SU-DHL-6 (cell line): ENCODE results near the gene HCFC1R1.

Experiments used
- H2AFZ ChIP-seq: fragments of 200-600 bp; sonication (generic); 2 replicates; pipeline ENCODE4 v1.6.1; 2014; ENCODE audit warnings: low read depth, mild to moderate bottlenecking, moderate library complexity, mixed read lengths, antibody characterized with exemption, low read length; ENCODE audit not compliant: severe bottlenecking
- H3F3A ChIP-seq: fragments of 200-600 bp; shearing (Covaris generic); 2 replicates; pipeline ENCODE4 v1.6.0; 2016; ENCODE audit warnings: antibody characterized with exemption, mild to moderate bottlenecking; ENCODE audit not compliant: insufficient read depth
- H3K27ac ChIP-seq: fragments of 200-600 bp; sonication (generic); 2 replicates; pipeline ENCODE4 v1.5.1; 2016; ENCODE audit warnings: low read depth, mild to moderate bottlenecking, low read length, moderate library complexity, mixed read lengths
- H3K27me3 ChIP-seq: fragments of 200-600 bp; sonication (generic), shearing (Covaris generic); 2 replicates; pipeline ENCODE4 v1.6.0; 2014; ENCODE audit warnings: mild to moderate bottlenecking, low read length
- H3K36me3 ChIP-seq: fragments of 200-600 bp; sonication (generic); 2 replicates; pipeline ENCODE4 v1.6.1; 2014; ENCODE audit warnings: mild to moderate bottlenecking, low read length, mixed read lengths
- H3K4me2 ChIP-seq: fragments of 300-600, 200-600 bp; shearing (Covaris generic), sonication (generic); 2 replicates; pipeline ENCODE4 v1.6.0; 2014; ENCODE audit warnings: low read length, low read depth, mild to moderate bottlenecking; ENCODE audit not compliant: poor library complexity, severe bottlenecking
- H3K4me3 ChIP-seq: fragments of 200-600 bp; sonication (generic); 2 replicates; pipeline ENCODE4 v1.5.1; 2014; ENCODE audit warnings: antibody characterized with exemption, low read length, mild to moderate bottlenecking, mixed read lengths; ENCODE audit not compliant: insufficient read depth, poor library complexity, severe bottlenecking
- H3K79me2 ChIP-seq: fragments of 200-600 bp; sonication (generic); 2 replicates; pipeline ENCODE4 v1.6.1; 2014; ENCODE audit warnings: mild to moderate bottlenecking, low read length, moderate library complexity; ENCODE audit not compliant: insufficient read depth
- H3K9ac ChIP-seq: fragments of 200-600 bp; sonication (generic); 2 replicates; pipeline ENCODE4 v1.7.0; 2014; ENCODE audit warnings: mild to moderate bottlenecking, low read length
- H3K9me2 ChIP-seq: fragments of 200-600 bp; sonication (generic); replicated peaks from 2 replicates; pipeline ENCODE4 v1.6.1; 2014; ENCODE audit warnings: low read length; ENCODE audit not compliant: insufficient read depth
- H3K9me3 ChIP-seq: fragments of 200-600 bp; sonication (generic); 2 replicates; pipeline ENCODE4 v1.6.1; 2014; ENCODE audit warnings: low read length, mixed read lengths; ENCODE audit not compliant: insufficient read depth
- H4K20me1 ChIP-seq: fragments of 200-600 bp; sonication (generic); 2 replicates; pipeline ENCODE4 v1.6.1; 2014; ENCODE audit warnings: low read depth, mild to moderate bottlenecking, antibody characterized with exemption, low read length, moderate library complexity, mixed read lengths
- EZH2phosphoT487 ChIP-seq: fragments of 200-600 bp; sonication (generic), shearing (Covaris generic); conservative IDR thresholded peaks from 2 replicates; pipeline ENCODE4 v1.6.1; 2018; ENCODE audit warnings: mild to moderate bottlenecking, antibody characterized with exemption, low read length, moderate library complexity, mixed read lengths
- TF ChIP-seq, protein P1 (sequence below): fragments of 200-600 bp; sonication (generic); IDR thresholded peaks from one replicate; pipeline ENCODE4 v1.5.1; 2017; ENCODE audit warnings: antibody characterized with exemption, mild to moderate bottlenecking, low read length, moderate library complexity; ENCODE audit not compliant: insufficient read depth, poor library complexity, severe bottlenecking

HCFC1R1 gene

DNA sequence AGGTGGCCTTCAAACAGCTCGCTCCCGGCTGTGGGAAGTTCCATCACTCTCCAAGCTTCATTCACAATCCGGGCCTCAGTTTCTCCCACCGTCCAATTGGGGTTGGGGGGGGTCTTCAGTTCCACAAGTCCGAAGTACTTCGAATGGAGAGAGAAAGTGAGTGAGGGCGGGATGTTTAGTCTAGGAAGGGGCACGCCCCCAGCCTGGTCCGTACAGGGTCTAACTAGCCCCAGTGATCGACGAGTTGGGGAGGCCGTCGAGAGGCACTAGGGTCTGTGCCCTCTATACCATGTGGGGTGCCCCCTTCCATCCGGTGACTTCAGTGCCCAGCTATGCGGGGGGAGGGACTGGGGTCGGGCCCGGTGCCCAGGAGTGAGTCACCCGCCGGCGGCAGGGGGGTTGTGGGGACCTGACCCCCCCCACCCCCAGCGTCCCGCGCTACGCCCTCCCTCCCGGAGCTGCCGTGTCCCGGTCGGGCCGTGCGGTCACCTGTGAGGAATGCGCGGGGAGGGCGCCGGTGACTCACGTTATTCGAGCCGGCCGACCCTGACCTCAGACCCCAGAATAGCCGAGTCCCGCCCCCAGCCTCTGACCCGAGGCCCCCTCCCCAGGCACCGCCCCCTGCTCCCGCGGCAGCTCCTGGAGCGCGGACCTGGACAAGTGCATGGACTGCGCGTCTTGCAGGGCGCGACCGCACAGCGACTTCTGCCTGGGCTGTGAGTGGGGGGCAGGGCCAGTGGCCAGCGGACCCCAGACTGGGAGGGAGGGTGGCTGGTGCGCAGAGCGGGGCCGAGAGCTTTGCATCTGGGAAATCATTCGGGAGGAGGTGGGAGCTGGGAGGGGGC lies 2.9 kb downstream of the HCFC1R1 start:
- Histone ChIP-seq H2AFZ (peak overlapping the region; percentile 21), H3K4me3 (peak overlapping the region; percentile 65), H3K9ac (peak overlapping the region; percentile 68), H3K36me3 (no peaks in the 10 kb centered on the region), H3K79me2 (no peaks in the 10 kb centered on the region), H4K20me1 (no peaks in the 10 kb centered on the region), H3K27ac (peak overlapping the region; percentile 40), H3K4me2 (peak overlapping the region; percentile 97), H3K27me3 (no peaks in the 10 kb centered on the region), H3F3A (peaks cover 18% of the 10 kb centered on the region), H3K9me3 (no peaks in the 10 kb centered on the region), H3K9me2 (no peaks in the 10 kb centered on the region)
- TF ChIP-seq EZH2phosphoT487 = no peak
- TF ChIP-seq, protein P1, sequence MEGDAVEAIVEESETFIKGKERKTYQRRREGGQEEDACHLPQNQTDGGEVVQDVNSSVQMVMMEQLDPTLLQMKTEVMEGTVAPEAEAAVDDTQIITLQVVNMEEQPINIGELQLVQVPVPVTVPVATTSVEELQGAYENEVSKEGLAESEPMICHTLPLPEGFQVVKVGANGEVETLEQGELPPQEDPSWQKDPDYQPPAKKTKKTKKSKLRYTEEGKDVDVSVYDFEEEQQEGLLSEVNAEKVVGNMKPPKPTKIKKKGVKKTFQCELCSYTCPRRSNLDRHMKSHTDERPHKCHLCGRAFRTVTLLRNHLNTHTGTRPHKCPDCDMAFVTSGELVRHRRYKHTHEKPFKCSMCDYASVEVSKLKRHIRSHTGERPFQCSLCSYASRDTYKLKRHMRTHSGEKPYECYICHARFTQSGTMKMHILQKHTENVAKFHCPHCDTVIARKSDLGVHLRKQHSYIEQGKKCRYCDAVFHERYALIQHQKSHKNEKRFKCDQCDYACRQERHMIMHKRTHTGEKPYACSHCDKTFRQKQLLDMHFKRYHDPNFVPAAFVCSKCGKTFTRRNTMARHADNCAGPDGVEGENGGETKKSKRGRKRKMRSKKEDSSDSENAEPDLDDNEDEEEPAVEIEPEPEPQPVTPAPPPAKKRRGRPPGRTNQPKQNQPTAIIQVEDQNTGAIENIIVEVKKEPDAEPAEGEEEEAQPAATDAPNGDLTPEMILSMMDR = no peak

DNA sequence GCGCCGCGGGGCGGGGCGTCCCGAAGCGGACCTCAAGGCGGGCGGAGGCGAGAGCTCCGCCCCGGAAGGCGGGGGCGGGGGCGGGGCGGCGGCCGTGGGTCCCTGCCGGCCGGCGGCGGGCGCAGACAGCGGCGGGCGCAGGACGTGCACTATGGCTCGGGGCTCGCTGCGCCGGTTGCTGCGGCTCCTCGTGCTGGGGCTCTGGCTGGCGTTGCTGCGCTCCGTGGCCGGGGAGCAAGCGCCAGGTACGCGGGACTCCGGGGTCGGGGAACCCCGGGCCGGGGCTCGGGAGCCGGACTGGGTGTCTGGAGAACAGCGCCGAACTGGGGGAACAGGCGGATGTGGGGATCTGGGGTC lies 3.5 kb downstream of the HCFC1R1 start, which contains the start of gene TNFRSF12A:
Gene TNFRSF12A, plus strand, starts transcription at position 122 of the 357 bp plus-strand sequence. Its CDS starts 30 bp downstream, at position 152.
- Histone ChIP-seq H2AFZ (peak within 1 kb of the TSS; percentile 21), H3K27me3 (no peaks in the 10 kb centered on the region), H3K4me3 (peak within 1 kb of the TSS; percentile 65), H3F3A (peaks cover 18% of the 10 kb centered on the region), H3K9me2 (no peaks in the 10 kb centered on the region), H4K20me1 (no peaks in the 10 kb centered on the region), H3K9ac (peak within 1 kb of the TSS; percentile 68), H3K79me2 (no peaks in the 10 kb centered on the region), H3K9me3 (no peaks in the 10 kb centered on the region), H3K27ac (peak within 1 kb of the TSS; percentile 40), H3K36me3 (no peaks in the 10 kb centered on the region), H3K4me2 (peak within 1 kb of the TSS; percentile 97)
- TF ChIP-seq, protein P1 = no peak
- TF ChIP-seq EZH2phosphoT487 = no peak

DNA sequence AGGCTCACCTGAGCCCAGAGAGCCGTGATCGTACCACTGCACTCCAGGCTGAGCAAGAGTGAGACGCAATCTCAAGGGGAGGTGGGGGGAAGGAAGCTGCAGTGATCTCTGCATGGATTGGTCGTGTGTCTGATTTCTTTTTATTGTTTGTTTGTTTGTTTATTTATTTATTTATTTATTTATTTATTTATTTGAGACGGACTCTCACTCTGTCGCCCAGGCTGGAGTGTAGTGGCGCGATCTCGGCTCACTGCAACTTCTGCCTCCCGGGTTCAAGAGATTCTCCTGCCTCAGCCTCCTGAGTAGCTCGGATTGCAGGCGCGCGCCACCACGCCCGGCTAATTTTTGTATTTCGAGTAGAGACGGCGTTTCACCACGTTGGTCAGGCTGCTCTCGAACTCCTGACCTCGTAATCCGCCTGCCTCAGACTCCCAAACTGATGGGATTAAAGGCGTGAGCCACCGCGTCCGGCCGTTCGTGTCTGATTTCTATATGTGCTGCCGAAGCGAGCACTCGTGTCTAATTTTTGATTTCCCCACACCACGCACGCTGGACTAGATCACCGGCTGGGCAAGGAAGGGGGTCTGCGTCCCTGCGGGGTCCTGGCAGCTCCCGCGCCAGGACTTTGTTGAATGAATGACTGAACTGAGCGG lies 4.0 kb downstream of the HCFC1R1 start:
- Histone ChIP-seq H3K79me2 (no peaks in the 10 kb centered on the region), H3F3A (peaks cover 18% of the 10 kb centered on the region), H3K27ac (no peak overlapping the region), H4K20me1 (no peaks in the 10 kb centered on the region), H3K9ac (peak overlapping the region; percentile 68; the same call in 1 of the 2 replicates), H2AFZ (no peak overlapping the region), H3K36me3 (no peaks in the 10 kb centered on the region), H3K27me3 (no peaks in the 10 kb centered on the region), H3K4me3 (peak overlapping the region; percentile 65), H3K9me2 (no peaks in the 10 kb centered on the region), H3K4me2 (peak overlapping the region; percentile 97), H3K9me3 (no peaks in the 10 kb centered on the region)
- no peak for TF ChIP-seq EZH2phosphoT487
- TF ChIP-seq, protein P1 = no peak
